GM18858 (cell line): ENCODE data around the gene HTRA3.

Experiments used
- ATAC-seq: cut with Tn5 transposase; IDR thresholded peaks from one replicate; pipeline ENCODE4 v1.9.1; 2021; ENCODE audit not compliant: unreplicated experiment

The HTRA3 gene

GRCh38 chr4:8306511-8307021 lies 37.0 kb downstream of the HTRA3 start:
- ATAC-seq, result no peak

- no peak for ATAC-seq
Observed at GRCh38 chr4:8307121-8307520, 37.6 kb downstream of the HTRA3 start.

- ATAC-seq, result no peak
Observed at GRCh38 chr4:8307714-8308113, 38.2 kb downstream of the HTRA3 start.

- ATAC-seq, result no peak
Observed at GRCh38 chr4:8308144-8308543, 38.6 kb downstream of the HTRA3 start.

GRCh38 chr4:8308856-8309771 lies 39.6 kb downstream of the HTRA3 start:
- ATAC-seq, result no peak

- no peak for ATAC-seq
Observed at GRCh38 chr4:8310306-8310705, 40.8 kb downstream of the HTRA3 start.

- ATAC-seq, result no peak
Observed at GRCh38 chr4:8311101-8312068, 41.8 kb downstream of the HTRA3 start.

GRCh38 chr4:8312069-8312445 lies 42.5 kb downstream of the HTRA3 start:
- no peak for ATAC-seq

GRCh38 chr4:8312976-8313375 lies 43.4 kb downstream of the HTRA3 start:
- no peak for ATAC-seq

- ATAC-seq, result no peak
Observed at GRCh38 chr4:8314691-8315255, 45.2 kb downstream of the HTRA3 start.

GRCh38 chr4:8315435-8316250 lies 46.1 kb downstream of the HTRA3 start:
- no peak for ATAC-seq

- ATAC-seq, result no peak
Observed at GRCh38 chr4:8316251-8316771, 46.8 kb downstream of the HTRA3 start.

- ATAC-seq, result no peak
Observed at GRCh38 chr4:8316911-8317351, 47.4 kb downstream of the HTRA3 start.

GRCh38 chr4:8317474-8317873 lies 47.9 kb downstream of the HTRA3 start:
- no peak for ATAC-seq

GRCh38 chr4:8318509-8318908 lies 49.0 kb downstream of the HTRA3 start:
- no peak for ATAC-seq

GRCh38 chr4:8319061-8319460 lies 49.5 kb downstream of the HTRA3 start:
- ATAC-seq, result no peak

GRCh38 chr4:8319731-8320385 lies 50.3 kb downstream of the HTRA3 start:
- no peak for ATAC-seq

- ATAC-seq, result no peak
Observed at GRCh38 chr4:8320386-8320750, 50.8 kb downstream of the HTRA3 start.

- ATAC-seq, result no peak
Observed at GRCh38 chr4:8321220-8321619, 51.7 kb downstream of the HTRA3 start.

- no peak for ATAC-seq
Observed at GRCh38 chr4:8321771-8322170, 52.2 kb downstream of the HTRA3 start.
